H9 (cell line): ENCODE results near the gene TEK. TPM values are rescaled to one million over a fixed set of nuclear protein-coding genes. Genes with fewer than 3 reads are reported as not detected.

ENCODE experiments used
- DNase-seq: peaks from one replicate; pipeline ENCODE4 v3.0.0-alpha.2; 2017
- H2AFZ ChIP-seq: one replicate; pipeline ENCODE4 v1.6.1; 2013; ENCODE audit warnings: mild to moderate bottlenecking, low read length, control low read depth, moderate library complexity
- H2AK5ac ChIP-seq: 2 replicates; pipeline ENCODE4 v1.6.1; 2013; ENCODE audit warnings: low read length, control low read depth, mixed read lengths; ENCODE audit not compliant: insufficient read length
- H2BK120ac ChIP-seq: one replicate; pipeline ENCODE4 v1.6.1; 2013; ENCODE audit warnings: low read depth, mild to moderate bottlenecking, low read length, control low read depth, inconsistent platforms; ENCODE audit not compliant: poor library complexity, severe bottlenecking
- H2BK12ac ChIP-seq: 2 replicates; pipeline ENCODE4 v1.6.1; 2013; ENCODE audit warnings: low read length, control low read depth, mixed read lengths, low read depth; ENCODE audit not compliant: insufficient read length
- H2BK15ac ChIP-seq: 2 replicates; pipeline ENCODE4 v1.6.1; 2013; ENCODE audit warnings: low read depth, low read length, control low read depth
- H2BK20ac ChIP-seq: one replicate; pipeline ENCODE4 v1.6.1; 2013; ENCODE audit warnings: low read depth, mild to moderate bottlenecking, low read length, control low read depth, inconsistent platforms; ENCODE audit not compliant: poor library complexity, severe bottlenecking
- H2BK5ac ChIP-seq: 2 replicates; pipeline ENCODE4 v1.6.1; 2013; ENCODE audit warnings: low read length, control low read depth, mixed read lengths; ENCODE audit not compliant: insufficient read length
- H3K14ac ChIP-seq: 2 replicates; pipeline ENCODE4 v1.6.1; 2013; ENCODE audit warnings: low read length, control low read depth; ENCODE audit not compliant: insufficient read depth
- H3K18ac ChIP-seq: 2 replicates; pipeline ENCODE4 v1.6.1; 2013; ENCODE audit warnings: low read depth, mild to moderate bottlenecking, mixed read lengths, low read length, control low read depth; ENCODE audit not compliant: insufficient read length
- H3K23ac ChIP-seq: 2 replicates; pipeline ENCODE4 v1.6.1; 2013; ENCODE audit warnings: low read length, control low read depth, mixed read lengths, low read depth; ENCODE audit not compliant: insufficient read length
- H3K23me2 ChIP-seq: 2 replicates; pipeline ENCODE4 v1.6.1; 2013; ENCODE audit warnings: low read depth, mild to moderate bottlenecking, mixed read lengths, low read length, control low read depth; ENCODE audit not compliant: insufficient read length, poor library complexity, severe bottlenecking
- H3K27ac ChIP-seq: 2 replicates; pipeline ENCODE4 v1.5.1; 2013; ENCODE audit warnings: low read length, control low read depth, mixed read lengths, low read depth; ENCODE audit not compliant: insufficient read length
- H3K27me3 ChIP-seq: 2 replicates; pipeline ENCODE4 v1.6.1; 2013; ENCODE audit warnings: low read length, control low read depth, inconsistent platforms; ENCODE audit not compliant: insufficient read depth
- H3K4ac ChIP-seq: 2 replicates; pipeline ENCODE4 v1.6.1; 2013; ENCODE audit warnings: low read depth, mild to moderate bottlenecking, control low read depth, inconsistent platforms, low read length, moderate library complexity
- H3K4me1 ChIP-seq: 2 replicates; pipeline ENCODE4 v1.6.1; 2013; ENCODE audit warnings: low read length, control low read depth, inconsistent platforms; ENCODE audit not compliant: insufficient read depth
- H3K4me2 ChIP-seq: 2 replicates; pipeline ENCODE4 v1.6.1; 2013; ENCODE audit warnings: low read length, control low read depth, mixed read lengths; ENCODE audit not compliant: insufficient read length, insufficient read depth
- H3K56ac ChIP-seq: 2 replicates; pipeline ENCODE4 v1.6.1; 2013; ENCODE audit warnings: low read depth, mild to moderate bottlenecking, mixed read lengths, low read length, control low read depth; ENCODE audit not compliant: insufficient read length
- H3K79me1 ChIP-seq: 2 replicates; pipeline ENCODE4 v1.6.1; 2013; ENCODE audit warnings: low read depth, mild to moderate bottlenecking, moderate library complexity, low read length, control low read depth, inconsistent platforms; ENCODE audit not compliant: insufficient read depth, poor library complexity, severe bottlenecking
- H3K79me2 ChIP-seq: 2 replicates; pipeline ENCODE4 v1.6.1; 2013; ENCODE audit warnings: low read length, control low read depth, inconsistent platforms; ENCODE audit not compliant: insufficient read depth
- H3K9ac ChIP-seq: 2 replicates; pipeline ENCODE4 v1.6.1; 2013; ENCODE audit warnings: low read length, control low read depth, mixed read lengths; ENCODE audit not compliant: insufficient read length; ENCODE audit errors: extremely low read depth
- H3K9me3 ChIP-seq: one replicate; pipeline ENCODE4 v1.6.1; 2013; ENCODE audit warnings: low read depth, low read length, inconsistent platforms; ENCODE audit not compliant: control insufficient read depth
- H3T11ph ChIP-seq: one replicate; pipeline ENCODE4 v1.6.1; 2013; ENCODE audit warnings: mild to moderate bottlenecking, low read length, control low read depth, inconsistent platforms
- H4K20me1 ChIP-seq: one replicate; pipeline ENCODE4 v1.6.1; 2013; ENCODE audit not compliant: control insufficient read depth, insufficient read length, insufficient read depth
- H4K5ac ChIP-seq: 2 replicates; pipeline ENCODE4 v1.6.1; 2013; ENCODE audit warnings: low read depth, mild to moderate bottlenecking, mixed read lengths, low read length, control low read depth; ENCODE audit not compliant: insufficient read length
- H4K8ac ChIP-seq: replicated peaks from 2 replicates; pipeline ENCODE4 v1.6.1; 2013; ENCODE audit warnings: low read length, control low read depth, mixed read lengths, low read depth; ENCODE audit not compliant: insufficient read length
- H4K91ac ChIP-seq: 2 replicates; pipeline ENCODE4 v1.6.1; 2013; ENCODE audit warnings: low read depth, mild to moderate bottlenecking, moderate library complexity, mixed read lengths, low read length, control low read depth; ENCODE audit not compliant: insufficient read length
- H3K27ac Mint-ChIP-seq, 3 experiments: 2 replicates in 2 of 3; 3 replicates in 1 of 3; pipeline ENCODE4 v1.8.0; 2020 to 2021; ENCODE audit warnings: mixed read lengths in 3 of 3, mild to moderate bottlenecking in 1 of 3, moderate library complexity in 1 of 3
- H3K27me3 Mint-ChIP-seq: 2 replicates; pipeline ENCODE4 v1.8.0; 2021; ENCODE audit warnings: low read depth, mild to moderate bottlenecking, moderate library complexity, mixed read lengths
- H3K36me3 Mint-ChIP-seq, 3 experiments: 2 replicates in 2 of 3; 3 replicates in 1 of 3; pipeline ENCODE4 v1.8.0; 2020 to 2021; ENCODE audit warnings: low read depth in 3 of 3, mixed read lengths in 3 of 3; ENCODE audit not compliant: insufficient read depth in 1 of 3
- H3K4me1 Mint-ChIP-seq, 2 experiments: 2 replicates each; pipeline ENCODE4 v1.8.0; 2020; ENCODE audit warnings: mixed read lengths in 2 of 2
- H3K4me3 Mint-ChIP-seq, 2 experiments: 2 replicates in 1 of 2; 3 replicates in 1 of 2; pipeline ENCODE4 v1.8.0; 2020 to 2021; ENCODE audit warnings: mild to moderate bottlenecking in 2 of 2, mixed read lengths in 2 of 2, moderate library complexity in 1 of 2
- H3K9me3 Mint-ChIP-seq, 2 experiments: 2 replicates in 1 of 2; 3 replicates in 1 of 2; pipeline ENCODE4 v1.8.0; 2020; ENCODE audit warnings: mild to moderate bottlenecking in 2 of 2, mixed read lengths in 2 of 2, moderate library complexity in 1 of 2
- WGBS: extraction: QIAGEN DNeasy Blood & Tissue Kit; methylation state at CpG from one replicate; pipeline ENCODE4 v1.1.7; 2013; ENCODE audit warnings: missing lambda C conversion rate, low lambda C conversion rate, mixed read lengths; ENCODE audit not compliant: insufficient read length; ENCODE audit errors: extremely low coverage; 5-methylcytosine and 5-hydroxymethylcytosine counted together
- total RNA-seq: library from RNA; stranded (reverse); gene quantifications from 2 replicates; pipeline ENCODE4 v1.2.1, GENCODE V29; 2021
- TF ChIP-seq, protein P1 (sequence below): fragments of 200-600 bp; sonication (generic); conservative IDR thresholded peaks from 3 replicates; pipeline ENCODE4 v1.8.0; 2021; ENCODE audit warnings: antibody characterized with exemption, mild to moderate bottlenecking

Gene TEK
- total RNA-seq, 1 experiment from 2014 or later, result 1.8 TPM

DNA sequence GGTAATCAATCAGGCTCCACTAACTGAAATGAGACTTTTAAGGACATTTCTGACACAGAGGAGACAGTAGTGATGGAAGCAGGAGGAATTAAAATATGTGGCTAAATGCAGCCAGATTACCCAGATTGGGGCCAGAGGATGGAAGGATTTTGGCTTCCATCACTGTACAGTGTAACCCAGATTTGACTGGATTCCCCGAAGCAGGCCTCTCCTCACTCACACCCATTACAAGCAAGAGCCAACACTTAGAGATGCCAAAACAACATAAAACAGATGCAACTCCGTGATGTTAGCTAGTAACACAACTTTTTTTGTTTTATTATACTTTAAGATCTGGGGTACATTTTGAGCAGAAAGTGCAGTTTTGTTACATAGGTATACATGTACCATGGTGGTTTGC is 17.6 kb downstream of the TEK start:
- Histone ChIP-seq H3K9me3 (no peaks in the 10 kb centered on the region), H4K8ac (no peak overlapping the region), H4K5ac (no peak overlapping the region), H3K18ac (no peak overlapping the region), H2BK5ac (no peak overlapping the region), H2BK12ac (no peak overlapping the region), H2BK120ac (no peak overlapping the region), H3K79me2 (no peaks in the 10 kb centered on the region), H3K27me3 (no peaks in the 10 kb centered on the region), H2BK20ac (no peak overlapping the region), H4K20me1 (no peaks in the 10 kb centered on the region), H3K23ac (no peak overlapping the region), H3K56ac (no peak overlapping the region), H4K91ac (no peak overlapping the region), H2AFZ (no peak overlapping the region), H2BK15ac (no peak overlapping the region), H3K23me2 (no peaks in the 10 kb centered on the region), H3T11ph (no peak overlapping the region), H3K4me2 (no peak overlapping the region), H3K14ac (no peak overlapping the region), H3K27ac (no peak overlapping the region), H3K4ac (no peak overlapping the region), H3K79me1 (no peaks in the 10 kb centered on the region), H2AK5ac (no peak overlapping the region), H3K9ac (no peak overlapping the region), H3K4me1 (peaks cover 3% of the 10 kb centered on the region; the same call in 1 of the 2 replicates)
- Mint-ChIP-seq H3K27me3 (no peaks in the 10 kb centered on the region), H3K4me3 (no peak overlapping the region), H3K4me1 (peaks cover 6 to 18% of the 10 kb centered on the region in 2 experiments), H3K27ac (no peak overlapping the region), H3K9me3 (no peaks in the 10 kb centered on the region), H3K36me3 (no peaks in the 10 kb centered on the region)
- TF ChIP-seq, protein P1, sequence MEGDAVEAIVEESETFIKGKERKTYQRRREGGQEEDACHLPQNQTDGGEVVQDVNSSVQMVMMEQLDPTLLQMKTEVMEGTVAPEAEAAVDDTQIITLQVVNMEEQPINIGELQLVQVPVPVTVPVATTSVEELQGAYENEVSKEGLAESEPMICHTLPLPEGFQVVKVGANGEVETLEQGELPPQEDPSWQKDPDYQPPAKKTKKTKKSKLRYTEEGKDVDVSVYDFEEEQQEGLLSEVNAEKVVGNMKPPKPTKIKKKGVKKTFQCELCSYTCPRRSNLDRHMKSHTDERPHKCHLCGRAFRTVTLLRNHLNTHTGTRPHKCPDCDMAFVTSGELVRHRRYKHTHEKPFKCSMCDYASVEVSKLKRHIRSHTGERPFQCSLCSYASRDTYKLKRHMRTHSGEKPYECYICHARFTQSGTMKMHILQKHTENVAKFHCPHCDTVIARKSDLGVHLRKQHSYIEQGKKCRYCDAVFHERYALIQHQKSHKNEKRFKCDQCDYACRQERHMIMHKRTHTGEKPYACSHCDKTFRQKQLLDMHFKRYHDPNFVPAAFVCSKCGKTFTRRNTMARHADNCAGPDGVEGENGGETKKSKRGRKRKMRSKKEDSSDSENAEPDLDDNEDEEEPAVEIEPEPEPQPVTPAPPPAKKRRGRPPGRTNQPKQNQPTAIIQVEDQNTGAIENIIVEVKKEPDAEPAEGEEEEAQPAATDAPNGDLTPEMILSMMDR, result no peak
- WGBS, result no CpG with 5 or more reads among the region's 2 CpGs
- DNase-seq, result no peak
